ENCODE results near the gene PRCC. TPM values are rescaled to one million over a fixed set of nuclear protein-coding genes. Genes with fewer than 3 reads are reported as not detected.

The PRCC gene
- total and polyA plus RNA-seq, 2 of the 8 experiments (the other 6 are each of a cell fraction or from before 2014, with no cell fraction given), result 95.2 to 115 TPM

DNA sequence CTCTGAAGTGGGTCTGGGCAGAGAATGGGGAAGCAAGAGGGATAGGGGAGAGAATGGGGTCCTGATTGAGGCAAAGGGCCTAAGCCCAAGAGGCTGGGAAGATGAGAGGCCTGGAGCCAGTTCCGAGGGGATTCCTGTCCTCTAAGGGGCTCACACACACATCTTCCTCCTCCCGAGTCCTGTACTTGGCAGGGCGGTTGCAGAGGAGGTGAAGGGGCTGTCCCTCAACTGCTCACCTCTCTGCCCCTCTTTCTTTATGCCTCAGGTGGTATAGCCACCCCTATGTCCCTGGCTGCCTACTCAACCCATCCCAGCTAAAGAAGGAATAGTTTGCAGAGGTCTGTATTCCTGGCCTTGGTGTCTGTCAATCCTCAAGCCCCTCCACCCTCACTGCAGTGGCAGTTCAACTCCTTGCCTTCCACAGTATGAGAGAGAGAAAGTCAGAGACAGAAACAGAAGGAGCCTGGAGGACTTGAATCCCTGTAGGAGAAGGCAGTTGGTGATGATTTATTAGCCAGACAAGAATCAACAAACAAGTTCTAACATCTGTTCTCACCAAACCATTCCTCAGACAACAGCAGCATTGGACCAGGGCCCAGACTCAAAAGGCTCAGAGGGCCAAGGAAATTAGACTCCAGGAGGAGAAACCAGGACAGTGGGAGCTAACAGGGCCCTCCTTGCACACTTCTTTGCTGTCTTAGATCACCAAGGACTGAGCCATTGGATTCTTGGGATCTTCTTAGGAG lies 38.6 kb downstream of the PRCC start (continued):
- TF ChIP-seq, protein P1, sequence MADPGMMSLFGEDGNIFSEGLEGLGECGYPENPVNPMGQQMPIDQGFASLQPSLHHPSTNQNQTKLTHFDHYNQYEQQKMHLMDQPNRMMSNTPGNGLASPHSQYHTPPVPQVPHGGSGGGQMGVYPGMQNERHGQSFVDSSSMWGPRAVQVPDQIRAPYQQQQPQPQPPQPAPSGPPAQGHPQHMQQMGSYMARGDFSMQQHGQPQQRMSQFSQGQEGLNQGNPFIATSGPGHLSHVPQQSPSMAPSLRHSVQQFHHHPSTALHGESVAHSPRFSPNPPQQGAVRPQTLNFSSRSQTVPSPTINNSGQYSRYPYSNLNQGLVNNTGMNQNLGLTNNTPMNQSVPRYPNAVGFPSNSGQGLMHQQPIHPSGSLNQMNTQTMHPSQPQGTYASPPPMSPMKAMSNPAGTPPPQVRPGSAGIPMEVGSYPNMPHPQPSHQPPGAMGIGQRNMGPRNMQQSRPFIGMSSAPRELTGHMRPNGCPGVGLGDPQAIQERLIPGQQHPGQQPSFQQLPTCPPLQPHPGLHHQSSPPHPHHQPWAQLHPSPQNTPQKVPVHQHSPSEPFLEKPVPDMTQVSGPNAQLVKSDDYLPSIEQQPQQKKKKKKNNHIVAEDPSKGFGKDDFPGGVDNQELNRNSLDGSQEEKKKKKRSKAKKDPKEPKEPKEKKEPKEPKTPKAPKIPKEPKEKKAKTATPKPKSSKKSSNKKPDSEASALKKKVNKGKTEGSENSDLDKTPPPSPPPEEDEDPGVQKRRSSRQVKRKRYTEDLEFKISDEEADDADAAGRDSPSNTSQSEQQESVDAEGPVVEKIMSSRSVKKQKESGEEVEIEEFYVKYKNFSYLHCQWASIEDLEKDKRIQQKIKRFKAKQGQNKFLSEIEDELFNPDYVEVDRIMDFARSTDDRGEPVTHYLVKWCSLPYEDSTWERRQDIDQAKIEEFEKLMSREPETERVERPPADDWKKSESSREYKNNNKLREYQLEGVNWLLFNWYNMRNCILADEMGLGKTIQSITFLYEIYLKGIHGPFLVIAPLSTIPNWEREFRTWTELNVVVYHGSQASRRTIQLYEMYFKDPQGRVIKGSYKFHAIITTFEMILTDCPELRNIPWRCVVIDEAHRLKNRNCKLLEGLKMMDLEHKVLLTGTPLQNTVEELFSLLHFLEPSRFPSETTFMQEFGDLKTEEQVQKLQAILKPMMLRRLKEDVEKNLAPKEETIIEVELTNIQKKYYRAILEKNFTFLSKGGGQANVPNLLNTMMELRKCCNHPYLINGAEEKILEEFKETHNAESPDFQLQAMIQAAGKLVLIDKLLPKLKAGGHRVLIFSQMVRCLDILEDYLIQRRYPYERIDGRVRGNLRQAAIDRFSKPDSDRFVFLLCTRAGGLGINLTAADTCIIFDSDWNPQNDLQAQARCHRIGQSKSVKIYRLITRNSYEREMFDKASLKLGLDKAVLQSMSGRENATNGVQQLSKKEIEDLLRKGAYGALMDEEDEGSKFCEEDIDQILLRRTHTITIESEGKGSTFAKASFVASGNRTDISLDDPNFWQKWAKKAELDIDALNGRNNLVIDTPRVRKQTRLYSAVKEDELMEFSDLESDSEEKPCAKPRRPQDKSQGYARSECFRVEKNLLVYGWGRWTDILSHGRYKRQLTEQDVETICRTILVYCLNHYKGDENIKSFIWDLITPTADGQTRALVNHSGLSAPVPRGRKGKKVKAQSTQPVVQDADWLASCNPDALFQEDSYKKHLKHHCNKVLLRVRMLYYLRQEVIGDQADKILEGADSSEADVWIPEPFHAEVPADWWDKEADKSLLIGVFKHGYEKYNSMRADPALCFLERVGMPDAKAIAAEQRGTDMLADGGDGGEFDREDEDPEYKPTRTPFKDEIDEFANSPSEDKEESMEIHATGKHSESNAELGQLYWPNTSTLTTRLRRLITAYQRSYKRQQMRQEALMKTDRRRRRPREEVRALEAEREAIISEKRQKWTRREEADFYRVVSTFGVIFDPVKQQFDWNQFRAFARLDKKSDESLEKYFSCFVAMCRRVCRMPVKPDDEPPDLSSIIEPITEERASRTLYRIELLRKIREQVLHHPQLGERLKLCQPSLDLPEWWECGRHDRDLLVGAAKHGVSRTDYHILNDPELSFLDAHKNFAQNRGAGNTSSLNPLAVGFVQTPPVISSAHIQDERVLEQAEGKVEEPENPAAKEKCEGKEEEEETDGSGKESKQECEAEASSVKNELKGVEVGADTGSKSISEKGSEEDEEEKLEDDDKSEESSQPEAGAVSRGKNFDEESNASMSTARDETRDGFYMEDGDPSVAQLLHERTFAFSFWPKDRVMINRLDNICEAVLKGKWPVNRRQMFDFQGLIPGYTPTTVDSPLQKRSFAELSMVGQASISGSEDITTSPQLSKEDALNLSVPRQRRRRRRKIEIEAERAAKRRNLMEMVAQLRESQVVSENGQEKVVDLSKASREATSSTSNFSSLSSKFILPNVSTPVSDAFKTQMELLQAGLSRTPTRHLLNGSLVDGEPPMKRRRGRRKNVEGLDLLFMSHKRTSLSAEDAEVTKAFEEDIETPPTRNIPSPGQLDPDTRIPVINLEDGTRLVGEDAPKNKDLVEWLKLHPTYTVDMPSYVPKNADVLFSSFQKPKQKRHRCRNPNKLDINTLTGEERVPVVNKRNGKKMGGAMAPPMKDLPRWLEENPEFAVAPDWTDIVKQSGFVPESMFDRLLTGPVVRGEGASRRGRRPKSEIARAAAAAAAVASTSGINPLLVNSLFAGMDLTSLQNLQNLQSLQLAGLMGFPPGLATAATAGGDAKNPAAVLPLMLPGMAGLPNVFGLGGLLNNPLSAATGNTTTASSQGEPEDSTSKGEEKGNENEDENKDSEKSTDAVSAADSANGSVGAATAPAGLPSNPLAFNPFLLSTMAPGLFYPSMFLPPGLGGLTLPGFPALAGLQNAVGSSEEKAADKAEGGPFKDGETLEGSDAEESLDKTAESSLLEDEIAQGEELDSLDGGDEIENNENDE (IDR thresholded peaks at IDR 0.05; ENCODE audit: insufficient replicate concordance, low read length), result no peak
- TF ChIP-seq KDM1A (IDR thresholded peaks at IDR 0.05; ENCODE audit: borderline replicate concordance, low read length) (no peak), JUN (IDR thresholded peaks at IDR 0.05; ENCODE audit: low read depth, low read length) (no peak), POLR2A (IDR thresholded peaks at IDR 0.05; ENCODE audit: control extremely low read depth in 1 of 2, low read depth in 2 of 2, low read length in 2 of 2) (no peak)
